SK-N-SH treated with all-trans-retinoic acid at 6 μM for 48 hours (cell line): ENCODE measurements around the gene NANP.
A peak's percentile ranks its signal among the peaks of the same experiment; 100 is the strongest.

Source experiments
- ATAC-seq: fragments of 200-7000 bp; cut with Tn5 transposase; 3 replicates; pipeline ENCODE4 v1.9.1; 2020; ENCODE audit warnings: mild to moderate bottlenecking, moderate library complexity
- ARNTL ChIP-seq: fragments of 450-650 bp; formaldehyde crosslinking; IDR thresholded peaks from 2 replicates; pipeline ENCODE4 v1.5.0; 2020; ENCODE audit warnings: low read depth, mild to moderate bottlenecking, moderate library complexity, borderline replicate concordance
- BACH2 ChIP-seq: fragments of 250-450 bp; sonication (Bioruptor Pico); IDR thresholded peaks from 2 replicates; pipeline ENCODE4 v1.9.0; 2021; ENCODE audit warnings: mild to moderate bottlenecking, borderline replicate concordance
- CREB5 ChIP-seq: fragments of 250-450 bp; sonication (Bioruptor Pico); IDR thresholded peaks from 2 replicates; pipeline ENCODE4 v1.5.1; 2020; ENCODE audit warnings: low read depth, mild to moderate bottlenecking, moderate library complexity
- CSDC2 ChIP-seq: fragments of 250-450 bp; sonication (Bioruptor Pico); IDR thresholded peaks from 2 replicates; pipeline ENCODE4 v1.5.0; 2020; ENCODE audit warnings: mild to moderate bottlenecking, moderate library complexity
- CSRNP3 ChIP-seq: fragments of 250-450 bp; sonication (Bioruptor Pico); IDR thresholded peaks from 2 replicates; pipeline ENCODE4 v1.5.1; 2021; ENCODE audit warnings: mild to moderate bottlenecking, moderate library complexity
- GLIS3 ChIP-seq: fragments of 250-450 bp; sonication (Bioruptor Pico); IDR thresholded peaks from 2 replicates; pipeline ENCODE4 v1.5.0; 2020; ENCODE audit warnings: mild to moderate bottlenecking, moderate library complexity
- POU6F1 ChIP-seq: fragments of 250-450 bp; sonication (Bioruptor Pico); IDR thresholded peaks from 2 replicates; pipeline ENCODE4 v1.8.0; 2021; ENCODE audit warnings: low read depth, mild to moderate bottlenecking, moderate library complexity, borderline replicate concordance
- SNAI2 ChIP-seq: fragments of 250-450 bp; sonication (Bioruptor Pico); IDR thresholded peaks from 2 replicates; pipeline ENCODE4 v1.5.0; 2020; ENCODE audit warnings: mild to moderate bottlenecking, moderate library complexity
- TCF4 ChIP-seq: fragments of 250-450 bp; sonication (Bioruptor Pico); IDR thresholded peaks from 2 replicates; pipeline ENCODE4 v1.8.0; 2021; ENCODE audit warnings: mild to moderate bottlenecking, moderate library complexity, borderline replicate concordance
- TOX ChIP-seq: fragments of 250-450 bp; sonication (Bioruptor Pico); IDR thresholded peaks from 2 replicates; pipeline ENCODE4 v1.8.0; 2021; ENCODE audit warnings: mild to moderate bottlenecking, moderate library complexity, borderline replicate concordance
- TSHZ2 ChIP-seq: fragments of 250-450 bp; sonication (Bioruptor Pico); IDR thresholded peaks from 2 replicates; pipeline ENCODE4 v1.5.0; 2020; ENCODE audit warnings: mild to moderate bottlenecking, moderate library complexity
- ZFP3 ChIP-seq: fragments of 250-450 bp; sonication (Bioruptor Pico); IDR thresholded peaks from 2 replicates; pipeline ENCODE4 v1.5.0; 2020; ENCODE audit warnings: mild to moderate bottlenecking, moderate library complexity
- ZFP30 ChIP-seq: fragments of 450-650 bp; formaldehyde crosslinking; IDR thresholded peaks from 2 replicates; pipeline ENCODE4 v1.5.0; 2022; ENCODE audit warnings: mild to moderate bottlenecking, moderate library complexity
- ZNF70 ChIP-seq: fragments of 450-650 bp; formaldehyde crosslinking; IDR thresholded peaks from 2 replicates; pipeline ENCODE4 v1.5.0; 2020; ENCODE audit warnings: mild to moderate bottlenecking, moderate library complexity
- ZNF8 ChIP-seq: fragments of 450-650 bp; formaldehyde crosslinking; IDR thresholded peaks from 2 replicates; pipeline ENCODE4 v1.5.0; 2020; ENCODE audit warnings: mild to moderate bottlenecking, moderate library complexity

NANP gene

GRCh38 chr20:25626779-25627178 is 3.0 kb upstream of the NANP start (continued):
- no peak for TF ChIP-seq ARNTL (CRISPR knock-in tag)
- TF ChIP-seq ZFP30 (CRISPR knock-in tag): no peak

GRCh38 chr20:25624500-25624939 is 706 bp upstream of the NANP start:
- no peak for ATAC-seq
- TF ChIP-seq ZFP3 (CRISPR knock-in tag) (0 out of 2 replicates have a peak, but pooled peaks have one; percentile 72), POU6F1 (CRISPR knock-in tag) (no peak)

GRCh38 chr20:25623225-25623735 is 534 bp downstream of the NANP start:
- TF ChIP-seq CSRNP3 (CRISPR knock-in tag) (no peak), ARNTL (CRISPR knock-in tag) (0 out of 2 replicates have a peak, but pooled peaks have one; percentile 30), ZFP30 (CRISPR knock-in tag) (no peak)
- ATAC-seq: peak; percentile 53

- no peak for TF ChIP-seq TCF4 (CRISPR knock-in tag)
- no peak for TF ChIP-seq CREB5 (CRISPR knock-in tag)
- no peak for TF ChIP-seq CSDC2 (CRISPR knock-in tag)
- TF ChIP-seq CSRNP3 (CRISPR knock-in tag): no peak
- TF ChIP-seq TSHZ2 (CRISPR knock-in tag): no peak
- no peak for TF ChIP-seq BACH2 (CRISPR knock-in tag)
- no peak for TF ChIP-seq POU6F1 (CRISPR knock-in tag)
- TF ChIP-seq ZFP30 (CRISPR knock-in tag): no peak
- no peak for TF ChIP-seq GLIS3
- TF ChIP-seq ZNF70 (CRISPR knock-in tag): no peak
- TF ChIP-seq TOX (CRISPR knock-in tag): no peak
- TF ChIP-seq SNAI2 (CRISPR knock-in tag): no peak
- TF ChIP-seq ZNF8: no peak
- ATAC-seq: no peak
These were observed 1.2 kb downstream of the NANP start for GRCh38 chr20:25622450-25623224.
